Activated T-cell treated with anti-CD3 and anti-CD28 coated beads, Interleukin-2, amount 50 U/mL, for 4 hours (primary cell): ENCODE measurements around the gene PDZD2. TPM values are rescaled to one million over a fixed set of nuclear protein-coding genes. Genes with fewer than 3 reads are reported as not detected.
"Not testable (repeated sequence)": the region's sequence is repeated elsewhere in the genome, so short reads cannot be mapped to it uniquely, and the experiment has no call there.

Source experiments
- ATAC-seq, 2 donors: fragments of 200-7000 bp; cut with Tn5 transposase; one replicate each; pipeline ENCODE4 v1.10.0; 2021
- DNase-seq: peaks from one replicate; pipeline ENCODE4 v3.0.0-alpha.2; 2020
- H3K27me3 Mint-ChIP-seq: one replicate; pipeline ENCODE4 v1.8.0; 2021; ENCODE audit warnings: low read depth, mixed read lengths
- H3K36me3 Mint-ChIP-seq: one replicate; pipeline ENCODE4 v1.8.0; 2022; ENCODE audit warnings: mixed read lengths; ENCODE audit not compliant: insufficient read depth
- H3K4me1 Mint-ChIP-seq: one replicate; pipeline ENCODE4 v1.8.0; 2021; ENCODE audit warnings: low read depth, mixed read lengths
- H3K4me3 Mint-ChIP-seq: one replicate; pipeline ENCODE4 v1.8.0; 2021; ENCODE audit warnings: mild to moderate bottlenecking, moderate library complexity, mixed read lengths
- H3K9me3 Mint-ChIP-seq: one replicate; pipeline ENCODE4 v1.8.0; 2021; ENCODE audit warnings: mixed read lengths
- total RNA-seq, 3 donors: library from RNA; stranded (reverse); gene quantifications; one replicate each; pipeline ENCODE4 v1.2.1, GENCODE V29; 2021

PDZD2 gene
- total RNA-seq, 3 donors from 2014 or later = 0.03 to 0.24 (median 0.05) TPM

DNA sequence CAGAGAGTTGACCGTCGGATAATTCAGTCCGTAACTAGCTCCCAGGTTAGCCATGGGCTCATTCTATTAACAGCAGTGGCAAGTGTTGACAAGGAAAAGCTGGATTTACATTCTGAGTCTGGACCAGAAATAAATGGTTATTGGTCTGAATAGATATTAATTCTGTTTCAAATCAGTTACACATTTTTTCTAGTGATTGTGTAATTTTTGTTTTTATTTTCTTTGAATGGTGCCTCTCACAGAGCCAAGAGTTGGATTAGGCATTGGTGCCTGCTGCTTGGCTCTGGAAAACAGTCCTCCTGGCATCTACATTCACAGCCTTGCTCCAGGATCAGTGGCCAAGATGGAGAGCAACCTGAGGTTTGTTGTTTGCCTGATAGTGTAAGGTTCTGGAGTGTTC, 420.1 kb downstream of the PDZD2 start:
- H3K27me3 Mint-ChIP-seq = no peaks in the 10 kb centered on the region
- ATAC-seq (no peak), DNase-seq (no peak)
- no peak overlapping the region for H3K4me3 Mint-ChIP-seq
- H3K4me1 Mint-ChIP-seq = no peaks in the 10 kb centered on the region
- H3K36me3 Mint-ChIP-seq = no peaks in the 10 kb centered on the region
- no peaks in the 10 kb centered on the region for H3K9me3 Mint-ChIP-seq

DNA sequence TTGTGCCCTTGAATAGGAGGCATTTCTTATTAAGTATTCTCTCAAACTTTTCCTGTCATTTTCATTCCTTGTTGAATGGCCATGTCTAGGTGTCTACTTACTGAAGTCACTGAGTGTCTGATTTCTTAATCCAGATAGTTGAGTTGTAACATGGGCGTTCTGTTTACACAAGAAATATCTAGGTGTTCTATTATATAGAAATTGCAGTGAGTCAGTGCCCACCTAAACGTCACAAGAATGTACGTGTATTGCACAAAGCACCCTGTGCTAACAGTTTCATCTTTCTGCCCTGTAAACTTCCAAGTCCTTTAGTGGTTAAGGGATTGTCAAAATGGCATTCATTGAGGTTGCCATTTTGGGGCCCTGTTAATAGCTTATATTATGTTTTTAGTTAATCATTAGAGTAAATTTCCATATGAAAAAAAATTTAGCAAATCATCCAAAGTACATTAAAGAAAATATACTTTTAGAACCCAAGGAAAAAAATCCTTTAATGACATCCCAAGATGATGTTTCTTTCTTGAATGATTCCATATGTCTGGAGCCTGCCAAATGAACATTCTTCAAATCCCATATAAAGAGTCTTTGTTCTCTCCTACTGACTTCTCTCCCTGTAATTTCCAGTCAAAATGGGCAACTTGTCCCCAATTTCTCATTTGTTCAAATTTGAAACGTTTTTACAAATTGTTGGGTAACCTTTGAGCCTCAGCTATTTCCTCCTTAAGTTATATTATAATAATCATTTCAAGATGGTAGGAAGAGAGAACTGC, 421.0 kb downstream of the PDZD2 start:
- H3K4me3 Mint-ChIP-seq = no peak overlapping the region
- H3K4me1 Mint-ChIP-seq = no peaks in the 10 kb centered on the region
- DNase-seq (no peak), ATAC-seq (no peak)
- H3K27me3 Mint-ChIP-seq = no peaks in the 10 kb centered on the region
- H3K36me3 Mint-ChIP-seq = no peaks in the 10 kb centered on the region
- H3K9me3 Mint-ChIP-seq = no peaks in the 10 kb centered on the region

DNA sequence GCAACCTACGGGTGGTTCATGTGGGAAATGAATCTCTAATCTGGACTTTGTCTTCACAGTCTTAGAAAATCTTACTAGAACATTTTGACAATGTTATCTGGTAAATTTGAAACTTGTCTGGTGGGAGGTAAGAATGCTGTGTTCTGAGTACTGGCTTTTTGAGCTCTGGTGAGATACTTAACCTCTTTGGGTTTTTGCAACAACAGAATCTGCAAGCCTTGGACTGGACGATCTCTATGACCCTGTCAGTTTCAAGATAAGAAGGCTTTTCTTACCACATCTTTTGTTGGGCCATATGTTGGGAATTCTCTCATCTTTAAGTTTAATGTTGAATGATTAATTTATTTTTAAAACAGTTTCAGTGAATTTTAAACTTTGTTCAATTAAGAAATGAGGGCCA, 422.3 kb downstream of the PDZD2 start:
- Mint-ChIP-seq H3K27me3 (no peaks in the 10 kb centered on the region), H3K9me3 (no peaks in the 10 kb centered on the region), H3K4me1 (no peaks in the 10 kb centered on the region), H3K36me3 (no peaks in the 10 kb centered on the region), H3K4me3 (no peak overlapping the region)
- no peak for ATAC-seq
- no peak for DNase-seq

DNA sequence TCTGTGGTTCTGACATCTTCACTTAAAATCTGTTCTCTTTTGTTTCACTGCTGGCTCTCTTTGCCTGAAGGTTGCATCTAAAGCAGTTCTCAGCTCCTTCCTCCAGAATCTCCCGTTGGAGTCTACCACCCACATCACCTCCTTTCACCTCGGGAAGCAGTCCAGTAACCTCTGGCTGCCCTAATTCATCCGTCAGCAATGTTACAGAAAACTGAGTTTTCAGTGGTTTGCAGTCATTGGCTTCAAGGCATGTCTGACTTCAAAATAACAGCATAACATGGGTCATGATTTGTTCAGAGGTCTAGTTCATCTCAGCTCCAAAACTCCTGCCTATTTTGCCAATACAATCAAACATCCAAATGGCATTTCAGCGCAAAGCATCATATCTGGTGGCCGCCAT, 427.5 kb downstream of the PDZD2 start:
- no peak overlapping the region for H3K4me3 Mint-ChIP-seq
- H3K4me1 Mint-ChIP-seq = no peaks in the 10 kb centered on the region
- H3K9me3 Mint-ChIP-seq = no peaks in the 10 kb centered on the region
- no peaks in the 10 kb centered on the region for H3K36me3 Mint-ChIP-seq
- ATAC-seq (no peak), DNase-seq (no peak)
- no peaks in the 10 kb centered on the region for H3K27me3 Mint-ChIP-seq

DNA sequence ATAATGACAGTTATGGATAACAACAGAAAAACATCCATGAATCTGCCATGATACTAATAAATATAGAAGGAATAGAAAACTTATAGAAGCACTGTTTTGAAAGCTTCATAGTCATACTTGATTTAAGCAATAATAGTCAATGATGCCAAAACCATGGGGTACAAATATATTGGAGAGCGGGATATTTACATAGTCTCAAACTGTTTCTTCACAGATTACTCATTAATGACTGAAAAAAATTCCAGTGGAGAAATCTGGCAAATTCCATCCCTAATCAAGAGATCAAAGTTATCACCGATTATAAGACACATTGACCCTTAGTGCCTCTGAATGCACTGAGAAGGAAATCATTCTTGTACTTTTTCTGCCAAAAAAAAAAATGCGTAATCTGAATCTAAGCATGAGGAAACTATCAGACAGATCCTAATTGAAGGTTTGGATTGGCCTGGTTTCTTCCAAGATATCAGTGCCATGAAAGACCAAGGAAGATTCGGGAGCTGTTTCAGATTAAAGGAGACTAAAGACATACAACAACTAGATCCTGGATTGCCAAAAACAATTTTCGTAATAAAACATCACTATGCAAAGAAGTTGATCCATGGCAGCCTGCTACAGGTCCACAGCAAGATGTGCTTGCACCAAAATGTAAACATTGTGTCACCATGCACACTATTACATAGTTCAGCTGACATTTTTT, 429.0 kb downstream of the PDZD2 start:
- no peaks in the 10 kb centered on the region for H3K4me1 Mint-ChIP-seq
- H3K27me3 Mint-ChIP-seq = no peaks in the 10 kb centered on the region
- no peaks in the 10 kb centered on the region for H3K9me3 Mint-ChIP-seq
- H3K4me3 Mint-ChIP-seq = no peak overlapping the region
- DNase-seq (no peak), ATAC-seq (no peak)
- H3K36me3 Mint-ChIP-seq = no peaks in the 10 kb centered on the region

DNA sequence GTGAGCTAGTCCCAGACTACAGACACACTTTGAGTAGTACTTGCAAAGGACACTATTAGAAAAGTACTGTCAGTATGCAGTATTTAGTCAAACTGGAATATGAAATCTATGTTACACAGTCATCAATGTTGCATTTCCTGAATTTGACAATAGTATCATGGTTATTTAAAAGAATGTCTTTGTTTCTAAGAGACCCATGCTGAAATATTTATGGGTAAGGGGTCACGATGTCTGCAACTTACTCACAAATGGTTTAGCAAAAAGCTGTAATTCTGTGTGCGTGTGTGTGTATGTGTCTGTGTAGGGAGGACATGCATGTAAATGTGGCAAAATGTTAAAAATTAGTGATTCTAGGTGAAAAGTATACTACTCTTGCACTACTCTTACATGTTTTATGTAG, 429.6 kb downstream of the PDZD2 start:
- DNase-seq (no peak), ATAC-seq (no peak)
- H3K36me3 Mint-ChIP-seq = no peaks in the 10 kb centered on the region
- no peaks in the 10 kb centered on the region for H3K4me1 Mint-ChIP-seq
- H3K27me3 Mint-ChIP-seq = no peaks in the 10 kb centered on the region
- H3K9me3 Mint-ChIP-seq = no peaks in the 10 kb centered on the region
- H3K4me3 Mint-ChIP-seq = no peak overlapping the region

DNA sequence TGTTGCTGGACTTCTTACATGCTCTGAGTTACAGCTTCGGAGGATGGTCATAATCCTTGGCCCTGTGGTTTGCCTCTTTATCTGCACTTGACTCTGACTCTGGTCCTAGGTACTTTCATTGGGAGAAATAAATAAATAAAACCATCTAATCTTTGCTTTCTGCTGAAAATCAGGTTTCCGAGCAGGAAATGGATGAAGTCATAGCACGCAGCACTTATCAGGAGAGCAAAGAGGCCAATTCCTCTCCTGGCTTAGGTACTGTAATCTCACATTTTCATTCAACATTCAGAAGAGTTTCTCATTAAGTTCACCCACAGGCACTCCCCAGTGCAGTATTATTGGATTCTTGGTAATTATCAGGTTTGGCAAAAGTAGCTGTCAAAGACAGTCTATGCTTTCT, 430.5 kb downstream of the PDZD2 start:
- ATAC-seq (no peak), DNase-seq (no peak)
- Mint-ChIP-seq H3K27me3 (no peaks in the 10 kb centered on the region), H3K9me3 (no peaks in the 10 kb centered on the region), H3K4me3 (no peak overlapping the region), H3K36me3 (no peaks in the 10 kb centered on the region), H3K4me1 (no peaks in the 10 kb centered on the region)

DNA sequence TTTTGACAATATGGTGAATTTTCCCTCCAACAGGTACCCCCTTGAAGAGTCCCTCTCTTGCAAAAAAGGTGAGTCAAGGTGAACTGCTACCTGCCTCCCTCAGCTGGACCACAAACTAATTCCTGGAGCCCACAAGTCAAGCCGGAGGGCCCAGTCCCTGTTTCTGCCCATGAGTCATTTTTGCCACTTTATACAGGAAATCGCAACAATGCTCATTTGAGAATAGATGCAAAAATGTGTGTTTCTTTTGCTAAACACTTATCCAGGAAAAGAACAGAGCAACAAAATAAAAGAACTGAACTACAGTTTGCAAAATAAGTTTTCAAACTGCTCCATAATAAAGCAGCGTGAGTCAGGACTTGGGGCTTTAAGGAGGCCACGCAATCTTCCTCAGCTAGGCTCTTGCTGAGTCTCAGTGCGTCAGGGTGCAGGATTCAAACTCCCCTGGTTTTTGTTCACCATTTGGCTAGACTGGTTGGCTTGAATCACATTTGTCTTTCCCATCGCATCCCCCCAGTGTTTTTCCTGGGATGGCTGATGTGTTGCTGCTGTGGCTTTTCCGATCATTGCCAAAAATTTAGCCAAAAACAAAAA, 432.5 kb downstream of the PDZD2 start:
- no peaks in the 10 kb centered on the region for H3K36me3 Mint-ChIP-seq
- no peaks in the 10 kb centered on the region for H3K27me3 Mint-ChIP-seq
- DNase-seq (no peak), ATAC-seq (no peak)
- no peaks in the 10 kb centered on the region for H3K4me1 Mint-ChIP-seq
- no peaks in the 10 kb centered on the region for H3K9me3 Mint-ChIP-seq
- no peak overlapping the region for H3K4me3 Mint-ChIP-seq

DNA sequence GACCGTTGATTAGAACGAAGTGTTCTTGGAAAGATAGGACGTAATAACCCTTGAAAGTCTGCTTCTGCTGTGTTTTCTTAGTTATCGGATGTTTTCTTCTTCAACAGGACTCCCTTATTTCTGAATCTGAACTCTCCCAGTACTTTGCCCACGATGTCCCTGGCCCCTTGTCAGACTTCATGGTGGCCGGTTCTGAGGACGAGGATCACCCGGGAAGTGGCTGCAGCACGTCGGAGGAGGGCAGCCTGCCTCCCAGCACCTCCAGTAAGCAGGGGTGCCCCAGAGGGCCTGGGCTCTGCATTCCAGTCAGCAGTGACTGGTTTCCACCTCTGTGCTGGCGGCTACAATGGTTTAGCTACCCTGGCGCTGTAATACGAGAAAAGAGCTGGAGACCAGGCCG, 433.1 kb downstream of the PDZD2 start:
- H3K4me1 Mint-ChIP-seq = no peaks in the 10 kb centered on the region
- ATAC-seq (no peak), DNase-seq (no peak)
- no peaks in the 10 kb centered on the region for H3K27me3 Mint-ChIP-seq
- H3K9me3 Mint-ChIP-seq = no peaks in the 10 kb centered on the region
- H3K4me3 Mint-ChIP-seq = no peak overlapping the region
- H3K36me3 Mint-ChIP-seq = no peaks in the 10 kb centered on the region

DNA sequence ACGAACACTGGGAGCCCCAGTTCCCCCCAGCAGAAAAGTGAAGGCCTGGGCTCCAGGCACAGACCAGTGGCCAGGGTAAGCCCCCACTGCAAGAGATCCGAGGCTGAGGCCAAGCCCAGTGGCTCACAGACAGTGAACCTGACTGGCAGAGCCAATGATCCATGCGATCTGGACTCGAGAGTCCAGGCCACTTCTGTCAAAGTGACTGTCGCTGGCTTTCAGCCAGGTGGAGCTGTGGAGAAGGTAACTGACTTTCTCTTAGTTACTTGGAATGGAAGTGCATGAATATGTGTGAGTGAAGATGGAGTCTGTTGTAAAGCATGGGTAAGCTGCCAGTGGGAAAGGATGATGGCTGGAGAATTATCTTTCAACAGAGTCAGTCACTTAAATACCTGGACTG, 435.5 kb downstream of the PDZD2 start:
- no peaks in the 10 kb centered on the region for H3K27me3 Mint-ChIP-seq
- no peak overlapping the region for H3K4me3 Mint-ChIP-seq
- DNase-seq = no peak
- H3K4me1 Mint-ChIP-seq = no peaks in the 10 kb centered on the region
- ATAC-seq = no peak
- no peaks in the 10 kb centered on the region for H3K9me3 Mint-ChIP-seq
- H3K36me3 Mint-ChIP-seq = no peaks in the 10 kb centered on the region

DNA sequence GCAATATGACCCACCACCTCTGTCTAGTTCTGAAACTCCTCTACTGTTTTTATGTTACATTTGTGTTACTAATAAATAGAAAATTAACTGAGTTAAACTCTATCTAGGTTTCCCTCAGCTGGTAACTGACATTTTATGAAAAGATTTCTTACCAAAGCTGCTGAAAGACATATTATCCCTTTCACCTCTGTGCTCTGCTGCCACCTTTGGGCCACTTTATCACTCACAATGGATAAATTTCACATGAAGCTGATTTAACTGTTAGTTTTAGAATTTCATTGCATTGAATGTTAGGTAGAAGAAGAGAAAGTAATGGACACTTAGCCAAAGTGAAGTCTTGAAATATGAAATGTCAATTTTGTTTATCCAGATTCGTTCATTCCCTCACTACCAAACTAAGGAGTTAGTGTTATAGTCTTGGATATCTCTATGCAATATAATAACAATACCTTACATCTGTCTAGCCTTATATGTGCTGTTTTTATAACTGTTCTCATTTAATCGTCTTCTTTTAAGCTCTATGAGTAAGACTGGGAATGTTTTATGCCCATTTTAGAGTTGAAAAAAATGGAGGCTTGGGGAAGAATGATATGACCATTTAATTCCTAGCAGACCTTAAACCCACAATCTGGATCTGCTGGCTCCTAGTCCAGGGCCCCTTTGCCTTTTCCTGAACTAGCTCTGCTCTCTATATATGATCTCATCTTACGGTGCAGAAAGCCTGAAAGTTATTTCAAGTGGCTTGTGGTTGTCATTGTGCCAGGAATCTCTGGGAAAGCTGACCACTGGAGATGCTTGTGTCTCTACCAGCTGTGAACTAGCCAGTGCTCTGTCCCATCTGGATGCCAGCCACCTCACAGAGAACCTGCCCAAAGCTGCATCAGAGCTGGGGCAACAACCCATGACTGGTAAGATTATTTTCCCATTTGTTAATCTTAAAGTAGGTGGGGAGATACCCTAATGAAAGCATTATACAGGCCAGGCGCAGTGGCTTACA, 438.1 kb downstream of the PDZD2 start:
- ATAC-seq = no peak
- Mint-ChIP-seq H3K4me3 (no peak overlapping the region), H3K36me3 (no peaks in the 10 kb centered on the region), H3K9me3 (no peaks in the 10 kb centered on the region), H3K4me1 (no peaks in the 10 kb centered on the region), H3K27me3 (no peaks in the 10 kb centered on the region)
- peak; percentile 24 for DNase-seq

DNA sequence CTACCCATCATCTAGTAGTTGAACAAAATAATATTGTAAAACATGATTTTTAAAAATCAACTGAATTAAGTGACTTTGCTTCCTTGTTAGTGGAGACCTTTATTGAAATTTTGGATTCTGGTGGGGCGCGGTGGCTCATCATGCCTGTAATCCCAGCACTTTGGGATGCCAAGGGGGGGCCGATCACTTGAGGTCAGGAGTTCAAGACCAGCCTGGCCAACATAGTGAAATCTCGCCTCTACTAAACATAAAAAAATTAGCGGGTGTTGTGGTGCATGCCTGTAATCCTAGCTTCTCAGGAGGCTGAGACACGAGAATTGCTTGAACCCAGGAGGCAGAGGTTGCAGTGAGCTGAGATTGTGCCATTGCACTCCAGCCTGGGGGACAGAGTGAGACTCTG, 439.9 kb downstream of the PDZD2 start:
- not testable (repeated sequence) for H3K4me1 Mint-ChIP-seq, H3K9me3 Mint-ChIP-seq, H3K27me3 Mint-ChIP-seq, H3K36me3 Mint-ChIP-seq, DNase-seq, H3K4me3 Mint-ChIP-seq, ATAC-seq

DNA sequence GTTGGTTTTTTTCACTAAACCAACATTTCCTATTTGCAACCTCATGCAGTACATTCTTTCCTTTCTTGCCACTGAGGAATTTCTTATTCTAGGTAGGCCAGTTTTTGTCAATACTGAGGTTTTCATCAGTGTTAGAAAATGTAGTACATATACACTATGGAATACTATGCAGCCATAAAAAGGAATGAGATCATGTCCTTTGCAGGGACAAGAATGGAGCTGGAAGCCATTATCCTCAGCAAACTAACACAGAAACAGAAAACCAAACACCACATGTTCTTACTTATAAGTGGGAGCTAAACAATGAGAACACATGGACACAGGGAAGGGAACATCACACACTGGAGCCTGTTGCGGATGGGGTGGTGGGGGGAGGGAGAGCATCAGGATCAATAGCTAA, 441.6 kb downstream of the PDZD2 start:
- not testable (repeated sequence) for DNase-seq, H3K9me3 Mint-ChIP-seq, H3K36me3 Mint-ChIP-seq, H3K4me1 Mint-ChIP-seq, ATAC-seq, H3K4me3 Mint-ChIP-seq, H3K27me3 Mint-ChIP-seq

DNA sequence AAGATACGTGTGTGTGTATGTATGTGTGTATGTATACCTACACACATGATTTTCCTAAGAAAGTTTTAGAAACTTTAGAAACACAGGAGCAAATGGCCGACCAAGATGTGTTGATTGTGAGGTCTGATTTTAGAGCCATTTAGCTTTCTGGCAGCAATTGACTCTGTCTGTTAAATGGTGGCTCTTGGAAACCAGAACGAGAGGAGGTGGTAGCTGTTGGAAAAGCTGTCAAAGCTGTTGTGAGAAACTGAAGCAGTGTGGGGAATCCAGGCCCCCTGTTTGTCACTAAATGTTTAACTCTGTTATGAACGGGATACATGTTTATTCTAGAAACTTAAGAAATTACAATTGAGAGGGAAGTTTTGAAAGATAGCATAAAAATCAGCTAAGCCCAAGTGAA, 443.8 kb downstream of the PDZD2 start:
- Mint-ChIP-seq H3K4me1 (no peaks in the 10 kb centered on the region), H3K4me3 (no peak overlapping the region), H3K9me3 (no peaks in the 10 kb centered on the region), H3K27me3 (no peaks in the 10 kb centered on the region), H3K36me3 (no peaks in the 10 kb centered on the region)
- DNase-seq = no peak
- no peak for ATAC-seq
